ENCODE results near the gene TRIM7.

The TRIM7 gene

DNA sequence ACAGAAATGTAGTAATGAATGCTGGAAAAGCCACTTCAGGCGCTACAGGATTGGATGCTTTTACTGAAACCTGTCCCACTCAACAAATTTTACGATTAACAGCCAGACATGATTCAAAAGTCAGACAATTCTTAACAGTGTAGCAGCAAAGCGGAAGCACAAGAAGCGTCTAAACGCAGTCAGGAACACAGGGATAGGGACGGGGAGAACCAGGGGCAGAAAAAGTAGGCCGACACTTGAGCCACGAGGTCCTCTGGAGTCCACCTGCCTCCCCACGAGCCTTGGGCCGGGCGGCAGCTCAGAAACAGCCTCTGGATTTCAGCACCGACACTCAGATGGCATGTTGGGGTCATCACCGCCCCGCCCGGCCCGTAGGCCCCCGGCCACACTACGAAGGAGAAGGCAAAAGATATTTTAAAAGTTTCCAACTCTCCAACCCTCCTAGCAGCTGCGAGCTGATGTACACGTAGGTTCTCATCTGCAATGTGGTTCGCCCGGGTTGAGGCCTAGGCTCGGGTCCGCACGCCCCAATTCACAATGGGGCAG is 38.1 kb upstream of the TRIM7 start:
- TF ChIP-seq, protein P1, sequence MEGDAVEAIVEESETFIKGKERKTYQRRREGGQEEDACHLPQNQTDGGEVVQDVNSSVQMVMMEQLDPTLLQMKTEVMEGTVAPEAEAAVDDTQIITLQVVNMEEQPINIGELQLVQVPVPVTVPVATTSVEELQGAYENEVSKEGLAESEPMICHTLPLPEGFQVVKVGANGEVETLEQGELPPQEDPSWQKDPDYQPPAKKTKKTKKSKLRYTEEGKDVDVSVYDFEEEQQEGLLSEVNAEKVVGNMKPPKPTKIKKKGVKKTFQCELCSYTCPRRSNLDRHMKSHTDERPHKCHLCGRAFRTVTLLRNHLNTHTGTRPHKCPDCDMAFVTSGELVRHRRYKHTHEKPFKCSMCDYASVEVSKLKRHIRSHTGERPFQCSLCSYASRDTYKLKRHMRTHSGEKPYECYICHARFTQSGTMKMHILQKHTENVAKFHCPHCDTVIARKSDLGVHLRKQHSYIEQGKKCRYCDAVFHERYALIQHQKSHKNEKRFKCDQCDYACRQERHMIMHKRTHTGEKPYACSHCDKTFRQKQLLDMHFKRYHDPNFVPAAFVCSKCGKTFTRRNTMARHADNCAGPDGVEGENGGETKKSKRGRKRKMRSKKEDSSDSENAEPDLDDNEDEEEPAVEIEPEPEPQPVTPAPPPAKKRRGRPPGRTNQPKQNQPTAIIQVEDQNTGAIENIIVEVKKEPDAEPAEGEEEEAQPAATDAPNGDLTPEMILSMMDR (IDR thresholded peaks at IDR 0.05; ENCODE audit: low read depth, low read length, missing control alignments) = no peak
- no peak for DNase-seq (ENCODE audit: low read depth)
- H3K4me3 ChIP-seq (ENCODE audit: low read depth, low read length) = peak overlapping the region; percentile 88
- in situ Hi-C loops (cut with HindIII; ENCODE audit: low sequenced_read_pairs) = no loop called here

DNA sequence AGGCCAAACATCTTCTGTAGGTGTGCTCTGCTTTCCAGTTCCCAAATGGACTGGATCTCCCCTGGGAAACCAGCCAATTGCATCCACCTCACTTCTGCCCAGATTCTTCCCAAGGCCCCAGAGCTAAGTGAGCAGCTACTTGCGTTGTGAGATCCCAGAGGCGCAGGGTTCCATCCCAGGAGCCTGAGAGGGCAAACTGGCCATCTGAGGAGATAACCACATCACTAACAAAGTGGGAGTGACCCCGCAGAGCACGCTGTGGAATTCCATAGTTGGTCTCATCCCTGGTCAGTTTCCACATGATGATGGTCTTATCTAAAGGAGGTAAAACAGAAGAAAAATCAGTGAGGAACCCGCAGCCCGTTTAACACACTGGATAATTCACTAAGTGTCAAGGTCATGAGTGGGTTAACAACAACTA is 37.0 kb upstream of the TRIM7 start:
- TF ChIP-seq, protein P1 (IDR thresholded peaks at IDR 0.05; ENCODE audit: low read depth, low read length, missing control alignments) = no peak
- in situ Hi-C loops (cut with HindIII; ENCODE audit: low sequenced_read_pairs) = no loop called here
- no peak for DNase-seq (ENCODE audit: low read depth)
- H3K4me3 ChIP-seq (ENCODE audit: low read depth, low read length) = peak overlapping the region; percentile 88

DNA sequence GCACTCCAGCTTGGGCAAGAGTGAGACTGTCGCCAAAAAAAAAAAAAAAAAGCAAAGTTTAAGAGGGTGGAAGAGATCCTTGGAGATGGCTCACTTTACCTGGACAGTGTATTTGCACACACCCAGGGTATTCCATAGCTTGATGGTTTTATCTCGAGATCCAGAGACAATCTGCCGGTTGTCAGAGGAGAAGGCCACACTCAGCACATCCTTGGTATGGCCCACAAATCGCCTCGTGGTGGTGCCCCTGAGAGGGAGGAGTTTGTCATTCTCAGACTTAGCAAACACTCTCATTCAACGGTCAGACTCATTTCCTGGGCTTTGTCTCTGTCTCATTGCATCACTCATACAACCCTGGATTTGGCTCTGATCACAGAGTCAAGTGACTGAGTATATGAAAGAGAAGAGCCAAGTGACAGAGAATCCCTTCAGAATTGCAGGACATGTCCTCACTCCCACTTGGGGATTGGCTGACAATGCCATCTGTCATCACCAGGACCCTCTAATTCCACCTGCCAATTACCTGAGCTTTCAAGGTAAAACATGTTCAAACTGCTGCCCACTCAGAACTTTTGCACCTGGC is 36.5 kb upstream of the TRIM7 start:
- H3K4me3 ChIP-seq (ENCODE audit: low read depth, low read length) = peak overlapping the region; percentile 88
- TF ChIP-seq, protein P1 (IDR thresholded peaks at IDR 0.05; ENCODE audit: low read depth, low read length, missing control alignments) = no peak
- no peak for DNase-seq (ENCODE audit: low read depth)
- in situ Hi-C loops (cut with HindIII; ENCODE audit: low sequenced_read_pairs) = no loop called here

DNA sequence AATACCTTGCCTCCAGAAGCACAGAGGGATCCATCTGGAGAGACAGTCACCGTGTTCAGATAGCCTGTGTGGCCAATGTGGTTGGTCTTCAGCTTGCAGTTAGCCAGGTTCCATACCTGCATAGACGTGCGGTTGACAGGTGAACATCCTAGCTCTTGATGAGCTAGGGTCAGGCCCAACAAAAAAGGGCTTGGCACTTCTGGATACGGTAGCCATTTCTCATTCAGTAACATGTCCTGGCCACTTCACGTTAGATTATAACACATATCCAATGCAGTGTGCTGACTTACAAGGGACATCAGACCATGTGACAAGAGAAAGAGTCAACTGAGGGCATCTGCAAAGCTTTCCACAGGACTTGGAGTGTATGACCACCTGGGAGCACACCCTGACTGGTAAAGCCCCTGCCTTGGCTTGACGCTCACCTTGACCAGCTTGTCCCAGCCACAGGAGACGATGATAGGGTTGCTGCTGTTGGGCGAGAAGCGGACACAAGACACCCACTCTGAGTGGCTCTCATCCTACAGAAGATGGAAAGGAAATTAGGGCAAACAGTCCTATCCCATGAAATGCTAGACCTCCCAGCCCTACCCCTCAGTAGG is 34.2 kb upstream of the TRIM7 start:
- in situ Hi-C loops (cut with HindIII; ENCODE audit: low sequenced_read_pairs) = no loop called here
- DNase-seq (ENCODE audit: low read depth) = no peak
- H3K4me3 ChIP-seq (ENCODE audit: low read depth, low read length) = no peak overlapping the region
- TF ChIP-seq, protein P1 (IDR thresholded peaks at IDR 0.05; ENCODE audit: low read depth, low read length, missing control alignments) = no peak

DNA sequence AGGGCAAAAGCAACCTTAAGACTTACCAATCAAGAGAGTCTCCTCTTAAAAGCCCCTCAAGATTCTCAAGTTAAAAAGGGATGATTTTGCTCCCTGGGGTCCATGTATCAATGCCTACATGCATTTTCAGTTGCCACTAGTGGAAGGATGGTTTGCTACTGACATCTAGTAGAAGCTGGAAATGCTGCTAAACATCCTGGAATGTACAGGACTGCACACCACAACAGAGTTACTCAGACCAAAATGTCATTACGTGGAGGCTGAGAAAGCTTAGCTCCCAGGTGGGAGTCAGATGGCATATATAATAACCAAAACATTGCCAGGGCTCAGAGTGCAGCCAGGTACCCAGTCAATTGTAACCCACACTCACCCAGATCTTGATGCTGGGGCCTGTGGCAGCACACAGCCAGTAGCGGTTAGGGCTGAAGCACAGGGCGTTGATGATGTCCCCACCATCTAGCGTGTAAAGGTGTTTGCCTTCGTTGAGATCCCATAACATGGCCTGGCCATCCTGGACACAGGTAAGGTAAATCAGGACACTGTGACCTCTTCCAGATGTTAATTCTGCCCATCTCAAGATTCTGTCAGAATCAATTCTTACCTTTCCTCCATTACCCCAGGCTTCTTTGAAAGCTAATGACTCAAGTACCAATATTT is 32.9 kb upstream of the TRIM7 start:
- TF ChIP-seq, protein P1 (IDR thresholded peaks at IDR 0.05; ENCODE audit: low read depth, low read length, missing control alignments) = no peak
- DNase-seq (ENCODE audit: low read depth) = no peak
- H3K4me3 ChIP-seq (ENCODE audit: low read depth, low read length) = no peak overlapping the region
- in situ Hi-C loops (cut with HindIII; ENCODE audit: low sequenced_read_pairs) = no loop called here

DNA sequence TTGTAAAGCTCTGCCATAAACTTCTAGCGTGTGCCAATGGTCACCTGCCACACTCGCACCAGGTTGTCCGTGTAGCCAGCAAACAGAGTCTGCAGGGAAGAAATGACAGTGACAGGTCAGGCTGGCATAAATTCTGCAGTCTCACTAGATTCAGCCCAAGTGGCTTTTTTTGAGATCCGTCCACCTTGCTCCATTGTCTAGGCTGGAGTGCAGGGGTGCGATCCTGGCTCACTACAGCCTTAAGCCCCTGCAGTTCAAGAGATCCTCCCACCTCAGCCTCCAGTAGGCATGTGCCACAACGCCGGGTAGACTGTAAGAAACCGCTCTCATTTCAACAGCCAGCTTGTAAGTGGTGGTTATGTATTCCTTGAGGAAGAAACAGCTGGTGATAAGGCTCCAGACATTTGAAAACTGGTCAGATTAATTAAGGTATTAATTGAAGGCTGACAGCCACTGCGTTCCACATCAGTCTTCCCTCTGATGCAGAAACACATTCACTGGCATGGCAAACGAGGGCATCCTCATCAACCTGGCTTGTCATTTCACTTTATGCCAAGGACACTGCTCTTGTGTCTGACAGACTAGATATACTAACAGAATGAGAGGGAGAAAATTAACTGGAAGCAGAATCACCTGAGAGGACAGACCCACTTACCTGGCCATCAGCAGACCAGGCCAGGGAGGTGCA is 32.1 kb upstream of the TRIM7 start:
- TF ChIP-seq, protein P1 (IDR thresholded peaks at IDR 0.05; ENCODE audit: low read depth, low read length, missing control alignments) = no peak
- in situ Hi-C loops (cut with HindIII; ENCODE audit: low sequenced_read_pairs) = no loop called here
- H3K4me3 ChIP-seq (ENCODE audit: low read depth, low read length) = no peak overlapping the region
- DNase-seq (ENCODE audit: low read depth) = no peak
